NCI-H146 treated with DMSO at 0.1 percent for 48 hours (cell line): ENCODE data around the gene ZIK1.

Source experiments
- DNase-seq: peaks from one replicate; lab custom pipeline; 2025; ENCODE audit not compliant: unreplicated experiment; lab: John Stamatoyannopoulos, UW

Gene ZIK1

DNA sequence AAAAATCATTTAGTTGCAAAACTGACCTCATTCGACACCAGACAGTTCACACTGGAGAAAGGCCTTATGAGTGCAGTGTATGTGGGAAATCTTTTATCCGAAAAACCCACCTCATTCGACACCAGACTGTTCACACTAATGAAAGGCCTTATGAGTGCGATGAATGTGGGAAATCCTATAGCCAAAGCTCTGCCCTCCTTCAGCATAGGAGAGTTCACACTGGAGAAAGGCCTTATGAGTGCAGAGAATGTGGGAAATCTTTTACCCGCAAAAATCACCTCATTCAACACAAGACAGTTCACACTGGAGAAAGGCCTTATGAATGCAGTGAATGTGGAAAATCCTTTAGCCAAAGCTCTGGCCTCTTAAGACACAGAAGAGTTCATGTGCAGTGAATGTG, 23.0 kb downstream of the ZIK1 start:
- DNase-seq = no peak

GRCh38 chr19:57611113-57611512, 27.2 kb downstream of the ZIK1 start:
- DNase-seq = no peak

GRCh38 chr19:57613941-57614743, 30.2 kb downstream of the ZIK1 start, which contains the start of gene ZNF134:
ZNF134 (plus strand) TSS chr19:57614242; CDS start chr19:57619469, 5,227 bp downstream.
- peak; percentile 85 for DNase-seq

DNA sequence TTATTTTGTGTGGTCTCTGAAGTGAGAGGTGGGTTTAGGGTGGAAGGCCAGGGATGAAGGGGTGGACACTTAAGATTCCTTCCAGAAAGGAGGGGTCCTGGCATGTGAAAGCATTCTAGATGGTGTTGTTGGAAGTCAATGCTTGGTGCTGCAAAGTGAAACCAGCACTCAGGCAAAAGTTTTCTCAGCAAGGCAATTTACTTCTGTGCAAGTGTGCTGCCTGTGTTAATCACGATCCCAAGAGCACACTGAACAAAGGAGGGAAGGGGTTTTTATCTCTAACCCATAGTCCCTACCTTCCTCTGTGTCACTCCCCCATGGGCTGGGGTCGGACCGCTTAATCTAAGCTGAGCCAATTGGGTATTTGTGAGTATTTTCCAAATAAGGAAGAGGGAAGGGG, 31.4 kb downstream of the ZIK1 start:
- DNase-seq = no peak

DNA sequence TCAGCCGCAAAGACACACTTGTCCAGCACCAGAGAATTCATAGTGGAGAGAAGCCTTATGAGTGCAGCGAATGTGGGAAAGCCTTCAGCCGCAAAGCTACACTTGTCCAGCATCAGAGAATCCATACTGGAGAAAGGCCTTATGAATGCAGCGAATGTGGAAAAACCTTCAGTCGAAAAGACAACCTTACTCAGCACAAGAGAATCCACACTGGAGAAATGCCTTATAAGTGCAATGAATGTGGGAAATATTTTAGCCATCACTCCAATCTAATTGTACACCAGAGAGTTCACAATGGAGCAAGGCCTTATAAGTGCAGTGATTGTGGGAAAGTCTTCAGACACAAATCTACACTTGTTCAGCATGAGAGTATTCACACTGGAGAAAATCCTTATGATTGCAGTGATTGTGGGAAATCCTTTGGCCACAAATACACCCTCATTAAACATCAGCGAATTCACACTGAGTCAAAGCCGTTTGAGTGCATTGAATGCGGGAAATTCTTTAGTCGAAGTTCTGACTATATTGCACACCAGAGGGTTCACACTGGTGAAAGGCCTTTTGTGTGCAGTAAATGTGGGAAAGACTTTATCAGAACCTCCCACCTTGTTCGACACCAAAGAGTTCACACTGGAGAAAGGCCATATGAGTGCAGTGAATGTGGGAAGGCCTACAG, 36.9 kb downstream of the ZIK1 start:
- no peak for DNase-seq

DNA sequence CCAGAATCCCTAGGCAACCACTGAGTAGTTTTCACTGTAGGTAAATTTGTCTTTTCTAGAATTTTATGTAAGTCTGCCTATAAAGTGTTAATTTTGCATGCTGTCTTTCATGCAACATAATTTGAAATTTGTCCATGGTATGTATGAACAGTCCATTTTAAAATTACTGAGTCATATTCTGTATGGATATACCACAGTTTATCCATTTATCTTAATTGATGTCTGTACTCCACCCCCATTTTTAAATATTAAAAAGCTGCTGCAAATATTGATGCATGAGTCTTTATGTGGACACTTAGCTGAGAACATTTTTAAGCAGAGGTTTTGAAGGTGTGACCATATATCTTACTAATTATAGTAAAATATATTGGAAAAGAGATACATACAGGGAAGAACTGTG, 39.1 kb downstream of the ZIK1 start:
- DNase-seq = no peak

GRCh38 chr19:57632987-57633831, 49.3 kb downstream of the ZIK1 start, which contains the start of gene ZNF211:
ZNF211 (plus strand) TSS chr19:57633168; CDS start chr19:57633347, 179 bp downstream.
- DNase-seq = peak; percentile 89

GRCh38 chr19:57633832-57634131, 49.8 kb downstream of the ZIK1 start:
- DNase-seq = no peak

DNA sequence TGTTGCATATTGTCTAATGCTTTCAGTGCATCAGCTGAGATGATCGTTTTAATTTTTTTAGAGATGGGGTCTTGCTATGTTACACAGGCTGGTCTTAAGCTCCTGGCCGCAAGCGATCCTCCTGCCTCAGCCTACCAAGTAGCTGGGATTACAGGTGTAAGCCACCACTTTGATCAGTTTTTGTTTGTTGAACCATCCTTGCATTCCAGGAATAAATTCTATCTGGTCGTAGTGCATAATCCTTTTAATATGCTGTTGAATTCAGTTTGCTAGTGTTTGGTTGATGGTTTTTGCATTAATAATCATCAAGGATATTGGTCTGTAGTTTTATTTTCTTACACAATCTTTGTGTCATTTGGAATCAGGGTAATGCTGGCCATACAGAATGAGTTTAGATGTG, 53.4 kb downstream of the ZIK1 start:
- DNase-seq = no peak

DNA sequence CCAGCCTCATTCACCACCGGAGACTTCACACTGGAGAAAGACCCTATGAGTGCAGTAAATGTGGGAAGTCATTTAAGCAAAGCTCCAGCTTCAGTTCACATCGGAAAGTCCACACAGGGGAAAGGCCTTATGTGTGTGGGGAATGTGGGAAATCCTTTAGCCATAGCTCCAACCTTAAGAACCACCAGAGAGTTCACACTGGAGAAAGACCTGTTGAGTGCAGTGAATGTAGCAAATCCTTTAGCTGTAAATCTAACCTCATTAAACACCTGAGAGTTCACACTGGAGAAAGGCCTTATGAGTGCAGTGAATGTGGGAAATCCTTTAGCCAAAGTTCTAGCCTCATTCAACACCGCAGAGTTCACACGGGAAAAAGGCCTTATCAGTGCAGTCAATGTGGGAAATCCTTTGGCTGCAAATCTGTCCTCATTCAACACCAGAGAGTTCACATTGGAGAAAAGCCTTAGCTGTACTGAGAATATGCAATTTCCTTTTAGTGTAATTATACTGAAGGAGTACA, 57.8 kb downstream of the ZIK1 start:
- no peak for DNase-seq

DNA sequence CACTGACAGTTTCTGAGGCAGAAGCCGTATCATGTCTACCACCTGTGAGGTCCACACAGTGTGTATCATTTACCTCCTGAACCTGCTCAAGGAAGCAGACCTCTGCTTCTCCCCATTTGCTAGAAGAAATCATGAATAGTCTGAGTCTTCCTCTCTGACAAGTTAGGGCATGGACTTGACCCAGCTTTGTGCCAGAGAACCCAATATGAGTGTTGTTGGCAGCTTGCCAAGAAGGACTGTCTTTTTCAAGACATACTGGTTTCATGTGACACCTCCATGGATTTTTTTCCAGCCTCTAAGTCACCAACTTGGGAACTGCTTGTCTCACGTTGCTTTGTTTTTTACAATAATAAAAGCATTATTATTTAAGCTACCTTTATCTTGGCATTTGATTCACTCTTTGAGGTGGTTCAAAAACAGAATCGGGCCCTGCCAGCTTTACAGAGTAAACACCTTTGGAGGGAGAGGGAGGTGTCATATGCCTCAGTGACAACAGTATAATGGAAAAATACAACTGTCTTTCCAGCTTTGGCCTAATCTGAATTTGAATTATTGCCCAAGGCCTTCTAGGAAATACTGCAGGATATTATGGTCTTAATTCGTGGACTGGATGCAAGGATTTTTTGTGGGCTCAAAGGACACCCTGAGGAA, 58.6 kb downstream of the ZIK1 start:
- no peak for DNase-seq
